GM19372 (cell line): ENCODE data around the gene IGF2BP2.

Experiments
- ATAC-seq: cut with Tn5 transposase; IDR thresholded peaks from one replicate; pipeline ENCODE4 v1.9.1; 2021; ENCODE audit warnings: mild to moderate bottlenecking, low read depth, moderate library complexity; ENCODE audit not compliant: unreplicated experiment

Gene IGF2BP2

GRCh38 chr3:185606196-185606595, 218.6 kb downstream of the IGF2BP2 start:
- ATAC-seq: no peak

DNA sequence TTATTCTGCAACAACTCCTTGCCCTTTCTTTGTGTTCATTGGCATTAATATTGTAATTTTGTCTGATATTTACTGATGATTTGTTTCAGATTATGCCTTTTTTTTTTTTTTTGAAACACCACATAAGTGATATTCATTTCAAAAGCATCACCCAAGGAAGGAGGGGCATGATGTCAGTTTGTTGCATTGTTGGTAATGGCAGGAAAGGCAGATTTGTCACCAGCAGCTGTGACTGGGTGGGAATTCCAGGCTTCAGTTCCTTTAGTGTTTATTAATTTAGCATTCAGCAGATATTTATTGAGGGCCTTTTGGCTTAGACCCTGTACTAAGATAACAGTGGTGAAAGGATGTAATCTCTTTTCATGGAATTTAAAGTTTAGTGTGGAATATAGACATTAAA, 219.3 kb downstream of the IGF2BP2 start:
- no peak for ATAC-seq

DNA sequence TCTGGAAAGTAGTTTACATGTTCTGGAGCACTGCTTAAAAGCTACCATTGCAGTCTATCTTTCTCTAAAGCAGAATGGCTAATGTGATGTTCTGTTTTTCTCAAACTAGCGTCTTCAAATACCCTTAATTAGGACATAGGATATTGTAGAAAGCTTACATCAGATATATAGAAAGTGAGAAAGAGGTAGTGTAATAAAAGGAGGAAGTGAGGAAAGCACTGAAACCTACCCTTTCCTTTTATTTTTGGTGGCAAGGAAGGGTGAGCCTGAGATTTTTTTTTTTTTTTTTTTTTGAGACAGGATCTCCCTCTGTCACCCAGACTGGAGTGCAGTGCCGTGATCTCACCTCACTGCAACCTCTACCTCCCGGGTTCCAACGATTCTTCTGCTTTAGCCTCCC, 229.3 kb downstream of the IGF2BP2 start:
- no peak for ATAC-seq

DNA sequence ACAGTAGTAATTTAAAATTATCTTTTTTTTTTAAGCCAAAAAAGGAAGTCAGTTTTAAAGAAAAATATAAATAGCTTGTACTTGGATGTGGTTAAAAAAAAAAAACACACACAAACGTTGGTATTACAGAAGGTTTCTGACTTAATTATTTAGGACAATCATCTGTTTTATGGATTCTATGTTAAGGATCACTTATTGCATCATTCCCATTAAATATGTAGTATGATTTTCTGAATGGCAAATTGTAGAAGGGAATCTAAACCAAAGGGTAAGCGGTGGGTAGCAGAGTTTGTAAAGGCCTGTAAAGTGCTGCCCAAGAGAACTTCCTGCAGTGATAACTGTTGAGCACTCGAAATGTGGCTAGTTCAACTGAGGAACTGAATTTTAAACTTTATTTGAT, 230.8 kb downstream of the IGF2BP2 start:
- ATAC-seq: no peak
